Testis (tissue), 5 donors: ENCODE results near the gene UBE2QL1. TPM values are rescaled to one million over a fixed set of nuclear protein-coding genes. Genes with fewer than 3 reads are reported as not detected.

Experiments
- DNase-seq: peaks from one replicate; pipeline ENCODE4 v3.0.0-alpha.2; 2019
- H3K27ac ChIP-seq, 2 donors: fragments of 200-600 bp; sonication (generic); one replicate each; pipeline ENCODE4 v1.5.1; 2019
- H3K27me3 ChIP-seq: fragments of 200-600 bp; sonication (generic); one replicate; pipeline ENCODE4 v1.5.1; 2019
- H3K36me3 ChIP-seq: fragments of 200-600 bp; sonication (generic); one replicate; pipeline ENCODE4 v1.5.1; 2017; ENCODE audit warnings: low read depth; ENCODE audit errors: missing control alignments
- H3K4me1 ChIP-seq: fragments of 200-600 bp; sonication (generic); one replicate; pipeline ENCODE4 v1.5.1; 2019
- H3K4me3 ChIP-seq, 2 donors: fragments of 200-600 bp; sonication (generic); one replicate each; pipeline ENCODE4 v1.5.1; 2017 to 2019
- H3K9me3 ChIP-seq: fragments of 200-600 bp; sonication (generic); one replicate; pipeline ENCODE4 v1.5.1; 2017
- POLR2A ChIP-seq: fragments of 450-650 bp; IDR thresholded peaks from one replicate; pipeline ENCODE4 v1.6.1; 2017; ENCODE audit warnings: antibody characterized with exemption, mild to moderate bottlenecking, moderate library complexity
- WGBS, 2 donors: methylation state at CpG; one replicate each; pipeline ENCODE4 v1.1.5; 2018; 5-methylcytosine and 5-hydroxymethylcytosine counted together
- intact Hi-C: fragments of 100-400 bp; cut with DNase I; formaldehyde crosslinking; loops from one replicate; pipeline ENCODE4 v1.15.1; 2023; ENCODE audit warnings: low total_unique reads
- long read RNA-seq, 2 donors: transcript quantifications; one replicate each; lab custom pipeline, GENCODE V29; 2026
- polyA plus RNA-seq: library from polyadenylated mRNA; stranded (reverse); fragments of 350-450 nt; fragmentation: Illumina TruSeq; extraction: RNeasy Lipid Tissue Mini Kit (QIAGEN cat#74804); gene quantifications from one replicate; pipeline ENCODE4 v1.2.3, GENCODE V29; 2014; ENCODE audit warnings: low read depth, low replicate concordance; ENCODE audit not compliant: insufficient read depth
- total RNA-seq, 2 donors: library from RNA; depleted of rRNA; stranded (reverse); fragments of >200 nt; gene quantifications; one replicate each; pipeline ENCODE4 v1.2.3, GENCODE V29; 2016
- TF ChIP-seq, protein P1 (sequence below), 3 experiments: fragments of 450-650 bp in 2 of 3; fragments of 200-600 bp in 1 of 3; sonication (generic) in 1 of 3; IDR thresholded peaks; one replicate each; pipeline ENCODE4 v1.5.1; 2016 to 2019; ENCODE audit warnings: antibody characterized with exemption in 3 of 3, mild to moderate bottlenecking in 2 of 3, moderate library complexity in 1 of 3

UBE2QL1 gene, protein sequence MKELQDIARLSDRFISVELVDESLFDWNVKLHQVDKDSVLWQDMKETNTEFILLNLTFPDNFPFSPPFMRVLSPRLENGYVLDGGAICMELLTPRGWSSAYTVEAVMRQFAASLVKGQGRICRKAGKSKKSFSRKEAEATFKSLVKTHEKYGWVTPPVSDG
- total RNA-seq, result 1 to 10 TPM; 1.9 to 3.2 TPM
- polyA plus RNA-seq, result 2.0 TPM
- long read RNA-seq, donor 1, full-length matches to known transcripts, result 5 of 5 reads
- long read RNA-seq, donor 1, partial matches to known transcripts, result 0 of 5 reads
- long read RNA-seq, donor 1, other reads (novel, unspliced or antisense), result 0 of 5 reads
- long read RNA-seq, donor 2, full-length matches to known transcripts, result 3 of 3 reads
- long read RNA-seq, donor 2, partial matches to known transcripts, result 0 of 3 reads
- long read RNA-seq, donor 2, other reads (novel, unspliced or antisense), result 0 of 3 reads

DNA sequence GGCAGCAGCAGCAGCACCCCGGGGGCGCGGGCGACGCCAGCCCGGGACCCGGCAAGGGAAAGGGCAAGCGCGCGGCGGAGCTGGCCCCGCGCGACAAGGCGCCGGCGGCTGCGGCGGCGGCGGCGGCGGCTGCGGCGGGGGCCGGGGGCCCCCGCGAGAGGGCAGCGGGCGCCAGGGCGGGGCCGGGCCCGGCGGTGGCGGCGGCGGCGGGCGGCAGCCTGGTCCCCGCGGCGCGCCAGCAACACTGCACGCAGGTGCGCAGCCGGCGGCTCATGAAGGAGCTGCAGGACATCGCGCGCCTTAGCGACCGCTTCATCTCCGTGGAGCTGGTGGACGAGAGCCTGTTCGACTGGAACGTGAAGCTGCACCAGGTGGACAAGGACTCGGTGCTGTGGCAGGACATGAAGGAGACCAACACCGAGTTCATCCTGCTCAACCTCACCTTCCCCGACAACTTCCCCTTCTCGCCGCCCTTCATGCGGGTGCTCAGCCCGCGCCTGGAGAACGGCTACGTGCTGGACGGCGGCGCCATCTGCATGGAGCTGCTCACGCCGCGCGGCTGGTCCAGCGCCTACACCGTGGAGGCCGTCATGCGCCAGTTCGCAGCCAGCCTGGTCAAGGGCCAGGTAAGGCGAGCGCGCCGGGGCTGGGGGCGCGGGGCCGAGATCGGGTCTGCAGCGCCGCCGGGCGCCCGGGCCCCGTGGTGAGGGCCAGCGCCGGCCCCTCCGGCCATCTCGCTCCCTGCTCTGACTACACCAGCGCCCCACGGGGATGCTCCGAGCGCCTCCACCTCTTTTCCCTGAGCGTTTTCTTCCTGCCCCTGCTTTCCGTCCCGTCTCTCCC is at the start of gene UBE2QL1:
TSS of gene UBE2QL1 (plus strand) at position 238 of the 843 bp plus-strand sequence. CDS start at position 273, 35 bp downstream.
- H3K27me3 ChIP-seq, result no peaks in the 10 kb centered on the region
- DNase-seq, result peak; percentile 26
- H3K9me3 ChIP-seq, result no peaks in the 10 kb centered on the region
- H3K27ac ChIP-seq, result no peak within 1 kb of the TSS
- H3K4me3 ChIP-seq, result peak within 1 kb of the TSS; percentile 55 to 64
- intact Hi-C loops, result no loop called here
- no peak for TF ChIP-seq POLR2A
- TF ChIP-seq, protein P1, sequence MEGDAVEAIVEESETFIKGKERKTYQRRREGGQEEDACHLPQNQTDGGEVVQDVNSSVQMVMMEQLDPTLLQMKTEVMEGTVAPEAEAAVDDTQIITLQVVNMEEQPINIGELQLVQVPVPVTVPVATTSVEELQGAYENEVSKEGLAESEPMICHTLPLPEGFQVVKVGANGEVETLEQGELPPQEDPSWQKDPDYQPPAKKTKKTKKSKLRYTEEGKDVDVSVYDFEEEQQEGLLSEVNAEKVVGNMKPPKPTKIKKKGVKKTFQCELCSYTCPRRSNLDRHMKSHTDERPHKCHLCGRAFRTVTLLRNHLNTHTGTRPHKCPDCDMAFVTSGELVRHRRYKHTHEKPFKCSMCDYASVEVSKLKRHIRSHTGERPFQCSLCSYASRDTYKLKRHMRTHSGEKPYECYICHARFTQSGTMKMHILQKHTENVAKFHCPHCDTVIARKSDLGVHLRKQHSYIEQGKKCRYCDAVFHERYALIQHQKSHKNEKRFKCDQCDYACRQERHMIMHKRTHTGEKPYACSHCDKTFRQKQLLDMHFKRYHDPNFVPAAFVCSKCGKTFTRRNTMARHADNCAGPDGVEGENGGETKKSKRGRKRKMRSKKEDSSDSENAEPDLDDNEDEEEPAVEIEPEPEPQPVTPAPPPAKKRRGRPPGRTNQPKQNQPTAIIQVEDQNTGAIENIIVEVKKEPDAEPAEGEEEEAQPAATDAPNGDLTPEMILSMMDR (IDR thresholded peaks at IDR 0.05), result no peak
- WGBS, 2 donors, result 0% methylated on average over 5 to 60 of the region's 103 CpGs
- H3K4me1 ChIP-seq, result peaks cover 14% of the 10 kb centered on the region
- H3K36me3 ChIP-seq, result no peaks in the 10 kb centered on the region

DNA sequence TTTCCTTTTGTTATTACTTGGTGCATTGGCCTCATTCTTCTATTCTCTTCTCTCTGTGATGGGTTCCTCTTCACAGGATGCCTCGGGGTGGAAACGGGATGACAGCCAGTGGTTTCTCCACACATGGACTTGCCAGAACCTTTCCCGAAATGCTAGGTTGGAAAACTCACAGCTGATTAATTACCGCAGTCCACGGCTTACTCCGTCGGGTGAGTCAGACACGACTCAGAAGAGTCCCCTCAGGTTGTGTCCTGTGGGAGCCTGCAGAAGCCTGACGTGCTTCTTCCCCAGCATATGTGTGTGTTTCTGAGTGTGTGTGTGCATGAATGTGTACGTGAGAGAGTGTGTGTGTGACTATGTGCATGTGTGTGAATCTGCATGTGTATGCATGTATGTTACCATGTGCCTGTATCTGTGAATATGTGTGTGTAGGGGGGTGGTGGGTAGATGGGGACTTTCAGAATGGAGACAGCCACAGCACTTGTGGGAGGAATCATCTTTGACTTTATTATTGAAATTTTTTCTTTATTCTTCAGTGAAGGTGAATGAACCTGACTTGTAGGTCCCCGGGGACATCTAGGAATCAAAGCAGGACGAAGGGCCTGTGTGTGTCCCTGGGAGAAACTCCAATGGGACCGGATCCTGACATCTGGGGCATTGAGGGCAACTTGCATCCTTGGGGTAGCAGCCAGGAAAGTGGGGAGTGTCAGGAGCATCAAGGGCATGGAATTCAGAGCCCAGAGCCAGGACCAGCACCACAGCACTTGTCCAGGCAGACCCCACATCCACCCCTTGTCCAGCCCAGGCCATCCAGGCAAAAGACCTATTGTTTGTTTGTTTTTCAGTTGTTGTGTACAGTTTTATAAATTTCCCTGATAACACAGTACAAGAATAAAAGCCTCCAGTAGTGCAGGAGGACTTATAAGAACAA is 48.4 kb upstream of the UBE2QL1 start:
- Histone ChIP-seq H3K4me3 (no peak overlapping the region), H3K27me3 (no peaks in the 10 kb centered on the region), H3K36me3 (no peaks in the 10 kb centered on the region), H3K4me1 (no peaks in the 10 kb centered on the region), H3K9me3 (no peaks in the 10 kb centered on the region), H3K27ac (no peak overlapping the region)
- TF ChIP-seq POLR2A, result no peak
- TF ChIP-seq, protein P1 (IDR thresholded peaks at IDR 0.05), result no peak
- DNase-seq, result no peak
- intact Hi-C loops, result no loop called here
- WGBS, 2 donors, result 85 to 88% methylated on average over 13 of the region's 13 CpGs

DNA sequence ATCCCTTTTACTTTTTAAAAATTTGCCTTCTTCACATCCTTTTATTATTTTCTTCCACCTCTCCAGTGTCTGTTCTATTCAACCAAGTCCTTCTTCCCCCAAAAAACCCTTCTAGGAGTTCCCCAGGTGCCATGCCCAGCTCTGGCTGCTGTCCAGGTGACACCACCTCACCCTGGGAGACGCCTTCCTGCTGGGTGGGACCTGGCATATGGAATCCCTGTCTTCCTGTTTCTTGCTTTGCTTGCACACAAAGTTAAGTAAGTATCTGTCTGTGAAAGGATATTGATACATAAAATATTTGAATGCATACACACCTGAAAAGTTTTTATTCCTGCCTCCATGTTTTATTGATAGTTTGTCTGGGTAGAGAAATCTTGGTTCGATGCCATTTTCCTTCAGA is 47.2 kb upstream of the UBE2QL1 start:
- Histone ChIP-seq H3K4me3 (no peak overlapping the region), H3K36me3 (no peaks in the 10 kb centered on the region), H3K27ac (no peak overlapping the region), H3K4me1 (no peaks in the 10 kb centered on the region), H3K9me3 (no peaks in the 10 kb centered on the region), H3K27me3 (no peaks in the 10 kb centered on the region)
- WGBS, 2 donors, result 94% methylated on average over 2 of the region's 2 CpGs
- DNase-seq, result no peak
- intact Hi-C loops, result no loop called here
- TF ChIP-seq, protein P1 (IDR thresholded peaks at IDR 0.05), result no peak
- TF ChIP-seq POLR2A, result no peak

DNA sequence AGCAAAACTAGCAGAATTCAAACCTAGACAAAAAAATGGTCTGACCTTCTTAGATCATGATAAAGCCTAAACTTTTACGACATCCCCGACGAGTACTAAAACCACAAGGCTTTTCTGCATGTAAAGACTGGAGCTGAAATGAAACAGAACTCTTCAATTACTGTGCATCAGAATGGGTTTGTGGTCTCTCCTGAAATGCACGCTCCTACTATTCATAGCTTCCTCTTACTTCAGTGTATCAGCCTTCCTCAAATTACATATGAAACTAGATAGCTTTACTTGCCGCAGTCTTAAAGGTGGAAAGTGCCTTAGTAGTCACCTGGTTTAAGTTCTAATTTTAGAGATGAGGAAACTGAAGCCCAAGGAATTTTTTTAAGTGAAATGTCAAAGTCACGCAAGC is 45.7 kb upstream of the UBE2QL1 start:
- no peaks in the 10 kb centered on the region for H3K4me1 ChIP-seq

More for the DNA sequence above, 45.7 kb upstream of the UBE2QL1 start:
- Histone ChIP-seq H3K27ac (no peak overlapping the region), H3K36me3 (no peaks in the 10 kb centered on the region), H3K27me3 (no peaks in the 10 kb centered on the region), H3K9me3 (no peaks in the 10 kb centered on the region), H3K4me3 (no peak overlapping the region)
- DNase-seq, result no peak
- intact Hi-C loops, result no loop called here
- TF ChIP-seq, protein P1 (IDR thresholded peaks at IDR 0.05), result no peak
- no peak for TF ChIP-seq POLR2A
- WGBS, 2 donors, result 67 to 69% methylated on average over 6 of the region's 6 CpGs
